Memory B cell (primary cell): Measurements from ENCODE around the gene NKX2-1.
"Not testable (repeated sequence)": the region's sequence is repeated elsewhere in the genome, so short reads cannot be mapped to it uniquely, and the experiment has no call there.

Source experiments
- ATAC-seq: fragments of 150-1000 bp; cut with Tn5 transposase; 2 replicates; pipeline ENCODE4 v1.10.0; 2021; ENCODE audit warnings: low read depth, mild to moderate bottlenecking, moderate library complexity
- DNase-seq, 2 donors: peaks; one replicate each; pipeline ENCODE4 v3.0.0; 2022; ENCODE audit warnings: low spot score in 2 of 2
- H3K27ac Mint-ChIP-seq: one replicate; pipeline ENCODE4 v1.8.0; 2022; ENCODE audit warnings: mild to moderate bottlenecking, moderate library complexity, mixed read lengths
- H3K27me3 Mint-ChIP-seq: one replicate; pipeline ENCODE4 v1.8.0; 2022; ENCODE audit warnings: mixed read lengths
- H3K36me3 Mint-ChIP-seq: one replicate; pipeline ENCODE4 v1.8.0; 2022; ENCODE audit warnings: mild to moderate bottlenecking, mixed read lengths
- H3K4me1 Mint-ChIP-seq: one replicate; pipeline ENCODE4 v1.8.0; 2022; ENCODE audit warnings: mixed read lengths
- H3K4me3 Mint-ChIP-seq: one replicate; pipeline ENCODE4 v1.8.0; 2022; ENCODE audit warnings: mild to moderate bottlenecking, moderate library complexity, mixed read lengths
- H3K9me3 Mint-ChIP-seq: one replicate; pipeline ENCODE4 v1.8.0; 2022; ENCODE audit warnings: mixed read lengths

The NKX2-1 gene

DNA sequence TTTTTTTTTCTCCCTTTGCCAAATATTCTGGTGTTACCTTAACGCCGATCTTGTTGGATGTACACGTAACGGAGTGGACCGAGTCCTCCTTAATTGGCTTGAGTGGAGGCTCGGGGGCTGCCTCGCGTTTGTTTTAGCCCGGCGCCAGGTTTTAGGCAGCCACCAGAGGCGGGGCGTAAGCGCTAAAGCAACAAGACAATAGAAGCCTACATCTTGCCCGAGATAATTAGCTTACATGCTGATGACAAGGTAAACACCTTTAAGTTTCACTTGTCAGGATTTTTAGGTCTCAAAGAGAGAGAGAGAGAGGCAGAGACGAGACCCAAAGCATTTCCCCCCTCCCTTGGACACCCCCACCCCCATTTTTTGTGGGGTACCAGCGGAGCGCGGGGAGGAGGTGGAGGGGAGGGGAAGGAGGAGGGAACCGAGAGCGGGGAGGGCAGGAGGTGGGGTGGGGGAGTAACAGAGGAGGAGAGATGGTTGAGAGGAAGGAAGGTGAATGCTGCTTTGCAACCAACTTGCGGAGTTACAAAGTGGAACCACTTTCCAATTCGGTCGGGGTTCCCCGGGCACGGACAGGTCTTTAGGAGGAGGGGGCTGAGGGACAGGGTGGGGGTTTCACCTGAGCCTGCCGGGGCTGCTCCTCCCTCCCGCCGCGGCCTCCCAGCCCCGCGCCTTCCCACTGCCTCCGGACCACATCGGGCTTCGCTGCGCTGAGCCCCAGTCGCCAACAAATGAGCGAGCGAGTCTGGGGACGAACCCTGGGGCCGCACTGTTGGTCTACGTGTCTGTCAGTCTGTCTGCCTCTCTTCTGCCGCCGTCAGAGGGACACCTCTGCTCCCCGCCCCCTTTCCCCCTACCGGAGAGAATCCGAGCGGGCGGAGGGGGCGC lies at the start of gene NKX2-1:
NKX2-1 (minus strand) TSS at position 802 of the 891 bp plus-strand sequence; CDS start at position 699, 103 bp downstream.
- H3K4me3 Mint-ChIP-seq, result peak within 1 kb of the TSS; percentile 54
- no peaks in the 10 kb centered on the region for H3K36me3 Mint-ChIP-seq
- DNase-seq (no peak), ATAC-seq (no peak)
- no peaks in the 10 kb centered on the region for H3K9me3 Mint-ChIP-seq
- H3K27me3 Mint-ChIP-seq, result peaks cover 15% of the 10 kb centered on the region
- H3K4me1 Mint-ChIP-seq, result no peaks in the 10 kb centered on the region
- H3K27ac Mint-ChIP-seq, result no peak within 1 kb of the TSS

DNA sequence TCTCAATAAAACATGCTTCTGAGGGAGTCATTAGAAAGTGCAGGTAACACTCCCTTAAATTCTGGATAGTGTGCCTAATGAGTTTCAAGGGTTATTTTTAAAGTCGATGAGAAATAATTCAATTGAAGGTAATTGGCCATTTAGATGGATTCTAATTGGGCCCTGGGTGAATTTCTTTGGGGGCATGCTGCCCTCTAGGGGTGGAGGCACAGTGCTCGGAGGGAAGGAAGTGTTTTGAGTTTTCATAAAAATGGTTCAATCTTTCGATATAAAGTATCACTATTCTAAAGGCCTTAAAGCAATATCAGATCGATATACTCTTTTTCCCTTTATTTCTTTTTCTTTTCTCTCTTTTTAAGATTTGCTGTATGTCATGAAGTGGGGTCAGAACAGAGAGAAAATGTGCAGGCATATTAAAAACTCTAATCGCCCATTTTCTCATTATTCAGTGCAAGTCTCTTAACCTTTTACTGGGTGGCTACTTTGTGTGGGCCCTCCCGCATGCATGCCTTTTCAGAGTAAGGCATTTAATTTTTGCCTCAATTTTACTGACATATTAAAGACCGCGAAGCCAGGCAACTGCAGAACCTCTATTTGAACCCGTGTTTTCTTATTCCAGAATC lies 36.9 kb upstream of the NKX2-1 start:
- Mint-ChIP-seq H3K9me3 (no peaks in the 10 kb centered on the region), H3K27me3 (peaks cover 8% of the 10 kb centered on the region), H3K4me1 (peaks cover 3% of the 10 kb centered on the region), H3K36me3 (no peaks in the 10 kb centered on the region), H3K4me3 (no peak overlapping the region), H3K27ac (no peak overlapping the region)
- ATAC-seq, result no peak
- no peak for DNase-seq

DNA sequence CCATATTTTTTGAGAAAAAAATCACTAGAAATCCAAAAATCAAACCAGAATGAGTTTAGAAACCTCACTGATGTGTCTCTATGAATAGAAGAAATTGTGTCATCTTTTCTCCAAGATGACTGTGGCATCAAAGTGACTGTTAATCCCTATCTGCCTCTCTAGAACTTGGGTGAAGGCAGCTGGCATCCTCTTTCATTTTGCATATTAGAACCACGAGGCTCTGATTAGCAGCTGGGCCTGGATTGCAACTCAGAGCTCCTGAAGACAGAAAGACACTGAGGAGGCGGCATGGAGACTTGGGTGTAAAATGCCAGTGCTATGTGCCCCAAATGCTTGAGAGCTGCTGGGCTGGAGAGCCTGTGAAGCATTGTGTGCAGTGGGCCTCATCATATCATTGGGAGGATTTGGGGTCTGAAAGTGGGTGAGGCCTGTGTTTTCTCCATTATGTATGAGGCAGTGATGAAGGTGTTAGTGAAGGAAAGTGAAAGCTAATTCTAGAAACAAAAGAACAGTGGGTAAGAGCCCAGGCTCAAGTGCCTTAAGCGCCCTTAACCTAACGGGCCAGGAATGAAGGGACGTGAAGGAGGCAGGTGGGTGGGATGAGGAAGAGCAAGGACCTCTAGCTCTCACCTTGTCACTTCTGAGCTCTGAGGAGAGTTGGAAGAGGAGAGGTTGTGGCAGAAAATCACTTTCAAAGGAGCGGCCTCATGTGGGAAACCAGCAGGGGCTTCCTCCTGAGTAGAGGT lies 36.1 kb upstream of the NKX2-1 start:
- no peak overlapping the region for H3K4me3 Mint-ChIP-seq
- no peak for ATAC-seq
- no peaks in the 10 kb centered on the region for H3K9me3 Mint-ChIP-seq
- peaks cover 8% of the 10 kb centered on the region for H3K27me3 Mint-ChIP-seq
- H3K27ac Mint-ChIP-seq, result no peak overlapping the region
- H3K4me1 Mint-ChIP-seq, result peaks cover 3% of the 10 kb centered on the region
- DNase-seq, result no peak
- H3K36me3 Mint-ChIP-seq, result no peaks in the 10 kb centered on the region

DNA sequence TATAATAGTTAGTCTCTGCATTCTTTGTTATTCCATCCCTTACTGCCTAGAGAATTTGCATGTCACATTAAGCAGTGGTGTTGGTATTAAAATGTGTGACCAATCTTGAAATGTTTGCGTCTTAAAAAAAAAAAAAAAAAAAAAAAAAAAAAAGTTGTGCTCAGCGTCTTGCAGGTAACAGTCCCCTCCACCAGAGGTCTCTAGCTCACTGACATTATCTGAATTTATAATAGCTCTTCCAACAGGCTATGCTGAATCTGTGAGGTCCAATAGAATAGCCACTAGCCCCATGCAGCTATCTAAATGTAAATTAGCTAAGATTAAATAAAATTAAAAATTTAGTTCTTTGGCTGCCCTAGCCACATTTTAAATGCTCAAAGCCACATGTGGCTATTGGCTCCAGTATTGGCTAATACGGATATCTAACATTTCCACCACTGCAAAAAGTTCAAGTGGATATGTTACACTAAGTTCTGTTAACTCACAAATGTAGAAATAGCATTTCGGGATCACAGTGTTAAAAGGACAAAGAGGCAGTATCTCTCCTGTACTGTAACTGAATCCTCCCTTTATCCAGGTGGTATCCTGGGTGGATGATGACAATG lies 33.7 kb upstream of the NKX2-1 start:
- Mint-ChIP-seq H3K9me3 (no peaks in the 10 kb centered on the region), H3K36me3 (no peaks in the 10 kb centered on the region), H3K27ac (no peak overlapping the region), H3K27me3 (peaks cover 2% of the 10 kb centered on the region), H3K4me1 (peaks cover 3% of the 10 kb centered on the region), H3K4me3 (no peak overlapping the region)
- DNase-seq, result no peak
- ATAC-seq, result no peak

DNA sequence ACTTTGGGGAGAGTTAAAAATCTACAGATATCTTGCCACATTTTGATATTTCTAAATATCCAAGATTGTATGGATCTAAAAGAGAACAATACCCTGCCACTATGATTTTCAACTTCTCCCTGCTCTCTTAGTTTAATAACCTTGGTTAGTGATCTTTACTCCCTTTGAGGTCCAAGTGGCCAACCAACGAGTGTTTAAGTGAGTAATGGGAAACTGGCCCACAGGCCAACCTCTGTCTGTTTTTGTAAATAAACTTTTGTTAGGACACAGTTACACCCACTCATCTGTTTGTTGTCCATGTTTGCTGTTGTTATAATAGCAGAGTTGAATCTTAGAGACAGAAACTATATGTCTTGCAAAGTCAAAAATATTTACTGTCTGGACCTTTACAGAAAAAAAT lies 30.9 kb upstream of the NKX2-1 start:
- peaks cover 4% of the 10 kb centered on the region for H3K27me3 Mint-ChIP-seq
- no peaks in the 10 kb centered on the region for H3K4me1 Mint-ChIP-seq
- ATAC-seq, result no peak
- no peak overlapping the region for H3K27ac Mint-ChIP-seq
- H3K4me3 Mint-ChIP-seq, result no peak overlapping the region
- H3K36me3 Mint-ChIP-seq, result no peaks in the 10 kb centered on the region
- no peak for DNase-seq
- H3K9me3 Mint-ChIP-seq, result no peaks in the 10 kb centered on the region

DNA sequence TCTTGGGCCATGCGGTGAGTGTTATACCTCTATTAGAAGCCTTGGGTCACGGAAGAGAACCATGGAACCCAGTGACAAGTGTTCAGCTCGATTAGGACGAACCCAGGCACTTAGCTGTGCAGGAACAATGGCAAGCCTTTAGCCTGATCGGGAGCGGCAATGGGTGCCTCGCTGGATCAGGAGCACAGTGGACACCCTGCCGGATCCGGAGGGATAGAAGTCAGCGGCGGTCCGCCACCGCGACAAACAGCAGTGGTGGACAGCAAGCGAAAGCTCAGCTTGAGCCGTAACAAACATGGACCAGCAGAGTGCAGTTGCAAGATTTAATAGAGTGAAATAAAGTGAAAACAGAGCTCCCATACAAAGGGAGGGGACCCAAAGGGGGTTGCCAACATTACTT lies 24.2 kb upstream of the NKX2-1 start:
- ATAC-seq, H3K4me3 Mint-ChIP-seq, H3K9me3 Mint-ChIP-seq, H3K27me3 Mint-ChIP-seq, H3K27ac Mint-ChIP-seq, DNase-seq, H3K4me1 Mint-ChIP-seq, H3K36me3 Mint-ChIP-seq: not testable (repeated sequence)

DNA sequence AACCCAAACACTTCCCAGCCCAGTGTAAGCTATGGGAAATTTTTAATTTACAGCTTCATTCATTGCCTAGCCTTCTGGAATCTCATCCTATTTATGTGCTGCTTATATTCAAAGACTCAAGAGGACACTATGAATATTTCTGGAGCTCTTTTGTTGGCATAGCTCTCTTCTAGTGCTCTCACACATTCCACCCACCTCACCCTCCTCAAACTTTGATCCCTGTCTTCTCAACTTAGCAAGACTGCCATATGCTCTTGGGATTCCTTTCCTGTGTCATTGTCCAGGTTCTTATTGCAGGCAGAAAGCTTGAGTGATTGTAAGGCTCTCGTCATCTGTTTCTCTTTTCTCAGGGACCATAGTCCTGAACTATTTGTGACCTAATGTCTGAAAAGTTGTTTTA lies 18.0 kb upstream of the NKX2-1 start:
- peaks cover 13% of the 10 kb centered on the region for H3K9me3 Mint-ChIP-seq
- no peak overlapping the region for H3K27ac Mint-ChIP-seq
- no peaks in the 10 kb centered on the region for H3K27me3 Mint-ChIP-seq
- no peaks in the 10 kb centered on the region for H3K36me3 Mint-ChIP-seq
- ATAC-seq, result no peak
- no peak for DNase-seq
- H3K4me3 Mint-ChIP-seq, result no peak overlapping the region
- H3K4me1 Mint-ChIP-seq, result no peaks in the 10 kb centered on the region

DNA sequence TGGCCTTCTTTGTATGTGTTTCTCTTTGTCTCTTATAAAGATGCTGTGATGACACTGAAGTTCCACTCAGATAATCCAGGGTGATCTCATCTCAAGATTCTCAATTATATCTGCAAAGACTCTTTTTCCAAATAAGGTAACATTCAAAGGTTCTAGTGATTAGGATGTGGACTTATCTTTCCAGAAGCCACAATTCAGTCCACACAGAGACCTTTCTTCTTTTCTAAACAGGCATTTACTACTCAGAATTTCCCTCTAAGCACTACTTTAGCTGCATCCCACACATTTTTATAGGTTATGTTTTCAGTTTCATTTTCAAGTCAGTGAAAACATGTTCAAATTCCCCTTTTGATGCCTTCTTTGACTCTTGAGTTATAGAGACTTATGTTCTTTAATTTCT lies 9.0 kb upstream of the NKX2-1 start:
- Mint-ChIP-seq H3K36me3 (no peaks in the 10 kb centered on the region), H3K9me3 (peaks cover 2% of the 10 kb centered on the region), H3K27ac (no peak overlapping the region), H3K4me1 (no peaks in the 10 kb centered on the region), H3K4me3 (no peak overlapping the region), H3K27me3 (peaks cover 14% of the 10 kb centered on the region)
- no peak for DNase-seq
- no peak for ATAC-seq

DNA sequence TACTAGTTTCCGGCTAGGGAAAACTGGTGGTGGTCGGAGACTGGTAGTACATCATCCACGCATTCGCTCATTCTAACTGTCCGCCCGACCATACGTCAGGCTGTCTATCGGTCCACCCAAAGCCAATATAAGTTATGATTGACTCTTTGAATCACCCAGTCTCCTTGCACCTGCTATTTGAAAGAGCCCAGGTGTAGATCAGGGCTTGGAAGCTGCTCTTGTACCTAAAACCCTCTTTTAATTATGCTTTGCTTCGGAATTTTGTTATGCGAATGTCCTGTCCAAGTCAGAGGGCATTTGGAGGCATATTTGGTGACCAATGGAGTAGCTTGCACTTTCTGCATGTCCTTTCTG lies 5.7 kb upstream of the NKX2-1 start:
- Mint-ChIP-seq H3K36me3 (no peaks in the 10 kb centered on the region), H3K9me3 (peaks cover 2% of the 10 kb centered on the region), H3K4me3 (no peak overlapping the region), H3K4me1 (no peaks in the 10 kb centered on the region), H3K27ac (no peak overlapping the region), H3K27me3 (peaks cover 22% of the 10 kb centered on the region)
- DNase-seq (no peak), ATAC-seq (no peak)

DNA sequence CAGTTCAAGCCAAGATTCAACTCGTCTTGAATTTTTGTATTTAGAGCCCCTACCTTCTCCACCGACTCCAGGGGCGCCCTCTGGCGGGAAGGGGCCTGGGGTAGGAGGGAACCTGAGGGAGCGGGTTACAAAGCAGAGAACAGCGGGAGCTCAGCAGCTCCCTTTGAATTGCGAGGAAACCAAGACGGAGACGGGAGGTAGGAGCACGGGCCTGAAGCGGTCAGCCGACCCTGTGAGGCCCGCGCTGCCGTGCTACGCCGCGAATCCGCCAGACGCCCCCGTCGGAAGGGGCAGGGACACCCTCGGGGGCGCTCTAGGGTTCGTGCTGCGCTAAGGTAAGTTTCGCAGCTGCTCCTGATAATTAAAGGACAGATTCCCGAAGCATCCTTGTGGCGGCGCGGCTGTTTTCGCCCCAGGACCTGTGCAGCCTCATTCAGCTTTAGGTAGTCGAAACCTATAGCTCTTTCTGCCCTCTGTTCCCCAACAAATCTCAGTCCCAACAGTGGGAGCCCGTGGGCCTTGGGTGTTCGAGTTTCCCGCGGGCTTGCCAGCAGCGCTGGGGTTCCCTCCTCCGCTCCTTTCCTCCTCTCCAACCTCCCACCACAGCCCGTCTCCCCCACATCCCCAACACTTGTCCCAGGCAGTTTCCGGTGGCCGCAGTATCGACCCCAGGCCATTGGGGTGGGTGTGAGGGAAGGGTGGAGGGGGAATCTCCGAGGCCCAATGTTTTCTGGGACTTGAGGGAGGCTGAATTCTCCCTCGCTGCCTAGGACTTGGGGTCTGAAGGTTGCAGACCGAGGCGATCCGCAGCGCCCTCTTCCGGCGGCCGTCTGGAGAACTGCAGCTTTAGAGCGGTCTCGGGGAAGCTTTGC lies 5.1 kb upstream of the NKX2-1 start:
- DNase-seq, result no peak
- no peak overlapping the region for H3K27ac Mint-ChIP-seq
- ATAC-seq, result no peak
- H3K9me3 Mint-ChIP-seq, result peaks cover 2% of the 10 kb centered on the region
- peaks cover 22% of the 10 kb centered on the region for H3K27me3 Mint-ChIP-seq
- H3K36me3 Mint-ChIP-seq, result no peaks in the 10 kb centered on the region
- H3K4me3 Mint-ChIP-seq, result no peak overlapping the region
- H3K4me1 Mint-ChIP-seq, result no peaks in the 10 kb centered on the region

DNA sequence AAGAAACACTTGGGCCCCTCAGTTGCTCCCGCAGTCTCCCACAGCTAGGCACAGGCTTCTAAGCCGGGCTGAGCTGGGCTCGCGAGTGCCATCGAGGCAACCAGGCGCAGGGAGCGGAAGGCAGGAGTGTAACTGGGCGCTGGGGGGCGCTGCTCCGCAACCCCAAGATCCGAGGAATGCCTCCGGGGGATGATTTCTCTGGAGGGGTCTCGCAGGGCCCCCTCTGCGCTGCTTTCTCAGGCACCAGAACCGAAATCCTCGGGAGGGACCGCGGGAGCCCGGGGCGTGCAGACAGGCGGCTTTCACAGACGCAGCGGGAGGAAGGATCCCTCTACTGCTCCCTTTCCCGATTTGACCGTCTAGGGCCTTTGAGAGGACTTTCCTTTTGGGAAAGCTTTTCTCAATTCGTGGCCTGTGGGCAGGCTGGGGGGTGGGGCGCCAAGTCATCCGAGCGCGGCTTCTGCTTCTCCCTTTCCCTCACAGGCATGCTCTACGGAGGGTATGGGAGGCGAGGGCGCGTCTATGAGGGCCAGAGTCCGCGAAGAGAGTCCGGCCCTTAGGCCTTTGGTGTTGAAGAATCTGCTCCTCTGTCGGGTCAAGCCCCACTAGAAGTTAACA lies 4.3 kb upstream of the NKX2-1 start:
- Mint-ChIP-seq H3K9me3 (no peaks in the 10 kb centered on the region), H3K27me3 (peaks cover 22% of the 10 kb centered on the region), H3K4me1 (no peaks in the 10 kb centered on the region), H3K36me3 (no peaks in the 10 kb centered on the region), H3K27ac (no peak overlapping the region), H3K4me3 (no peak overlapping the region)
- DNase-seq (no peak), ATAC-seq (no peak)

DNA sequence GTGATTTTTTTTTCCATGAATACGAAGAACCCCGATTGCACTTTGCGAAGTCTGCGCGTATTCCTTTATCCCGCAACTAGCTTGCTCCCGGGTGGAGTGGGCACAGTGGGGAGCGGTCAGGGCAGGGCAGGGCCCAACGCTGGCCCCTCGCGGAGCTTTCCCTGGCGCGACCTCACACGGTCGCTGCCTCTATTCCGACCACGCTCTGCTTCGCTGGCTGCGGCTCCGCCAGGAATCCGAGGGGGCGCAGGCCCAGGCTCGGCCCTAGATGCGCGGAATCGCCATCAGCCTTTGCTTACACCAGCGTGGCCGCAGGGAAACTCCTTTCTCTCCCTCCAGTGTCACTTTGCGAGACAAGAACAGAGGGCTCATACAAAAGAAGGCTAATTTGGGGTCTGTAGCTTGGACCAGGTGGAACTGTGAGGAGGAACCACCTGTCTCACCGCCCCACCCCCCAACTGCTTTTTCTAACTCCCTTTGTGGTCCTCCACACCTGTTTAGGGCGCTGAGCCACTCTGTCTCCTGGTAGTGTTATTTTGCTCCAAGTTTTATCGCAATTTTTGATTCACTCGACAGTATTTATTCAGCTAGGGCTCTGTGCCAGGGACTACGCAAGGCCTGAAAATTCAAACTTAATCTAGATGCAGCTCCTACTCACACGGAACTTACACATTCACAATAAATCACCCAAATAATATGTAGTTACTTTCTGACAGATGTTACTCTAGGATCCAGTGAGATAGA lies 3.1 kb upstream of the NKX2-1 start:
- H3K27me3 Mint-ChIP-seq, result peaks cover 22% of the 10 kb centered on the region
- no peaks in the 10 kb centered on the region for H3K36me3 Mint-ChIP-seq
- no peak for DNase-seq
- H3K4me3 Mint-ChIP-seq, result no peak overlapping the region
- H3K27ac Mint-ChIP-seq, result no peak overlapping the region
- H3K9me3 Mint-ChIP-seq, result no peaks in the 10 kb centered on the region
- no peaks in the 10 kb centered on the region for H3K4me1 Mint-ChIP-seq
- ATAC-seq, result no peak
